Nephron progenitor cell (in vitro differentiated cells): ENCODE data around the gene SLAMF8.

Experiments used
- DNase-seq: peaks from one replicate; pipeline ENCODE4 v3.0.0; 2021
- H3K27ac Mint-ChIP-seq: 2 replicates; pipeline ENCODE4 v1.8.0; 2021; ENCODE audit warnings: mild to moderate bottlenecking, moderate library complexity, mixed read lengths
- H3K27me3 Mint-ChIP-seq: 2 replicates; pipeline ENCODE4 v1.8.0; 2021; ENCODE audit warnings: mild to moderate bottlenecking, low read depth, mixed read lengths; ENCODE audit not compliant: poor library complexity
- H3K36me3 Mint-ChIP-seq: 2 replicates; pipeline ENCODE4 v1.8.0; 2021; ENCODE audit warnings: low read depth, mixed read lengths
- H3K4me1 Mint-ChIP-seq: 2 replicates; pipeline ENCODE4 v1.8.0; 2021; ENCODE audit warnings: mixed read lengths
- H3K4me3 Mint-ChIP-seq: 2 replicates; pipeline ENCODE4 v1.8.0; 2021; ENCODE audit warnings: mild to moderate bottlenecking, moderate library complexity, mixed read lengths
- H3K9me3 Mint-ChIP-seq: 2 replicates; pipeline ENCODE4 v1.8.0; 2021; ENCODE audit warnings: mild to moderate bottlenecking, moderate library complexity, mixed read lengths
- CTCF ChIP-seq: fragments of 200-600 bp; sonication (generic); IDR thresholded peaks from 2 replicates; pipeline ENCODE4 v1.5.0; 2021; ENCODE audit warnings: antibody characterized with exemption

The SLAMF8 gene

GRCh38 chr1:159862557-159862956 is 35.9 kb downstream of the SLAMF8 start, which contains the start of gene VSIG8:
TSS of gene VSIG8 (minus strand) at chr1:159862657. CDS start at chr1:159862521, 136 bp downstream.
- Mint-ChIP-seq H3K4me3 (no peak within 1 kb of the TSS), H3K36me3 (no peaks in the 10 kb centered on the region), H3K27ac (no peak within 1 kb of the TSS), H3K27me3 (peaks cover 46% of the 10 kb centered on the region), H3K9me3 (no peaks in the 10 kb centered on the region), H3K4me1 (peaks cover 20% of the 10 kb centered on the region)
- DNase-seq, result no peak
- no peak for TF ChIP-seq CTCF

DNA sequence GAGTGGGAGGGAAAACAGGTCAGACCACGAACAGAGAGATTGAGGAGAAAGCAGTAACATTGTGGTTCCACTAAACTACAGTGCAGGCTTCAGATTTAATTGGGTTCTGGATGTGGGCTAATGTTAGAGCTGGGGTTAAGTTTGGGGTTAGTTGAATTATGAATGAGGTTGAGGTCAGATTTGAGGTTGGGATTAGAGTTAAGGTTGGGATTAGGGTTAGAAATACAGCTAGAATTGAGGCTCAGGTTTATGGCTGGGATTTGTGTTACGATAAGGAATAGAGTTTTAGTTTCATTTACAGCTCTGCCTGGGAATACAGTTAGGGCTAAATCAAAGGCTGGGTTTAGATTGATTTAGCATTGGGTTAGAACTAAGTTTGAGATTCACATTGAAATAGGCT is 37.6 kb downstream of the SLAMF8 start:
- Mint-ChIP-seq H3K27ac (no peak overlapping the region), H3K4me1 (peaks cover 23% of the 10 kb centered on the region), H3K9me3 (no peaks in the 10 kb centered on the region), H3K4me3 (no peak overlapping the region), H3K36me3 (no peaks in the 10 kb centered on the region), H3K27me3 (peaks cover 35% of the 10 kb centered on the region)
- no peak for DNase-seq
- TF ChIP-seq CTCF, result no peak

DNA sequence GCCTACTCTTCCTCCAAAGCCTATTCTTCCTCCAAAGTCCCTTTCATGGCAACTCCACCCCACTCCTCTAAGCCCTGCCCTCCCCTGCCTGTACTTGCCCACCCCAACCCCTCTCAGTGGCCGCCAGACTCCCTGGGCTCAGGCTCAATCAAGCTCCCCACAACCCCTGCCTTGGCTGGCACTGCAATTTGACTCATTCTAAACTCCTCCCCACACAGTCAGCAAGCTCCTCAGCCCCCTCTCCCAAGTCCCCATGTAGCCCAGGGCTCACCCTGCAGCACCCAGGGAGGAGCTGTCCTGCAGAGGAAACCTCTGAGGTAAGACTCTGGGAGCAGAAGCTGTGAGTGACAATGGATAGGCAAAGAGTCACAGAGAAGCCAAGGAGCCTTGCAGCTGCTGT is 39.4 kb downstream of the SLAMF8 start:
- Mint-ChIP-seq H3K4me3 (no peak overlapping the region), H3K27me3 (peaks cover 34% of the 10 kb centered on the region), H3K27ac (no peak overlapping the region), H3K36me3 (no peaks in the 10 kb centered on the region), H3K9me3 (no peaks in the 10 kb centered on the region), H3K4me1 (peaks cover 23% of the 10 kb centered on the region)
- no peak for DNase-seq
- no peak for TF ChIP-seq CTCF

DNA sequence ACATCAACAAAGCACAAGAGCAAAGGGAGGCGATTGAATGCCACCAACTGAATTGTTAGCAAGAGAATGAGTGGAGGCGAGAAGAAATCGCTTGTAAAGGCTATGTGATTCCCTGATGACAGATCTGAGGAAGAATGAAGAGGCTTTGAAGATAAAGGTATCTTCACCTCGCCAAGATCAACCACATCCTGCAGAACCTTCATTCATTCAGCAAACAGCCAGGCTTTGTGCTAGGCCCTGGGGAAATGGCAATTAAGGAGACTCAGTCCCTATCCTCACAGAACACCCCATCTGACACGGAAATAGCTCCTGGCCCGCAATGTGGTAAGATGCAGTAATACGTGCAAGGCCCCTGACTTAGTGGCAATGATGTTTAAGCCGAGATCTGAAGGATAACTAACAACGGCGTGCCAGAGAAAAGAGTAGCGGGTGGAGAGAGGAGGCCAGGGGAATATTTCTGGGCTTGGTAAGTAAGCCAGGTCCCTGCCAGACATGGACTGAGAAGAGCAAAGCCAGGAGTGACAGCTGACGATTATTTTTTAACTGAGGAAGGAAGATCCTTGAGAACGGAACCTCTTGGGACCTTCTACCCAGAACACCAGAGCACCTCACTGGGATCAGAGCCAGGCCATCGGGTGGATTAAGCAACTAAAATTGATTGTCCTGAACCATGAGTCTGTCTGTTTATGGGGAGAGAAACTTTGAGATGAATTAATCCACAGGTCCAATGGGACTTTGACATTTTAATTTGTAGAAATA is 40.4 kb downstream of the SLAMF8 start:
- no peak for TF ChIP-seq CTCF
- Mint-ChIP-seq H3K27me3 (peaks cover 34% of the 10 kb centered on the region), H3K4me1 (peaks cover 23% of the 10 kb centered on the region), H3K27ac (no peak overlapping the region), H3K4me3 (no peak overlapping the region), H3K9me3 (no peaks in the 10 kb centered on the region), H3K36me3 (no peaks in the 10 kb centered on the region)
- no peak for DNase-seq

- Mint-ChIP-seq H3K9me3 (no peaks in the 10 kb centered on the region), H3K4me1 (peaks cover 23% of the 10 kb centered on the region), H3K27ac (no peak overlapping the region), H3K4me3 (no peak overlapping the region), H3K27me3 (peaks cover 36% of the 10 kb centered on the region), H3K36me3 (no peaks in the 10 kb centered on the region)
- DNase-seq, result peak; percentile 26
- TF ChIP-seq CTCF, result no peak
Observed at GRCh38 chr1:159867664-159868026, 41.0 kb downstream of the SLAMF8 start.

GRCh38 chr1:159868766-159869165 is 42.1 kb downstream of the SLAMF8 start:
- Mint-ChIP-seq H3K36me3 (no peaks in the 10 kb centered on the region), H3K4me3 (no peak overlapping the region), H3K4me1 (peaks cover 23% of the 10 kb centered on the region), H3K27ac (no peak overlapping the region), H3K9me3 (no peaks in the 10 kb centered on the region), H3K27me3 (peaks cover 35% of the 10 kb centered on the region)
- no peak for DNase-seq
- no peak for TF ChIP-seq CTCF
